HCT116 (cell line): Measurements from ENCODE around the gene NAGPA.

Experiments
- CEBPB ChIP-seq: IDR thresholded peaks from 2 replicates; pipeline ENCODE4 v1.6.1; 2012; ENCODE audit warnings: low read depth
- CTCF ChIP-seq, 3 experiments: fragments of 200-600 bp in 1 of 3; sonication (generic) in 1 of 3; IDR thresholded peaks in 2 of 3; conservative IDR thresholded peaks in 1 of 3; 2 replicates each; pipeline ENCODE4 v1.5.1; 2012 to 2017; ENCODE audit warnings: low read depth in 2 of 3, low read length in 2 of 3, antibody characterized with exemption in 1 of 3, borderline replicate concordance in 1 of 3, control low read depth in 1 of 3, mild to moderate bottlenecking in 1 of 3, mixed read lengths in 1 of 3, mixed run types in 1 of 3, moderate library complexity in 1 of 3; ENCODE audit not compliant: insufficient read depth in 1 of 3
- ELF1 ChIP-seq: IDR thresholded peaks from 2 replicates; pipeline ENCODE4 v1.6.1; 2012; ENCODE audit warnings: low read depth, borderline replicate concordance
- EZH2 ChIP-seq: fragments of 200-600 bp; sonication (generic); IDR thresholded peaks from 2 replicates; pipeline ENCODE4 v1.6.1; 2017; ENCODE audit warnings: antibody characterized with exemption, mixed run types
- FOSL1 ChIP-seq: IDR thresholded peaks from 2 replicates; pipeline ENCODE4 v1.6.1; 2012; ENCODE audit warnings: low read depth
- JUND ChIP-seq: IDR thresholded peaks from 2 replicates; pipeline ENCODE4 v1.6.1; 2012
- POLR2A ChIP-seq: IDR thresholded peaks from 2 replicates; pipeline ENCODE4 v1.7.0; 2011; ENCODE audit warnings: borderline replicate concordance; ENCODE audit not compliant: insufficient read depth, insufficient read length; ENCODE audit errors: extremely low read depth
- REST ChIP-seq: IDR thresholded peaks from 2 replicates; pipeline ENCODE4 v1.6.1; 2012; ENCODE audit warnings: low read depth
- SRF ChIP-seq: IDR thresholded peaks from 2 replicates; pipeline ENCODE4 v1.6.1; 2012; ENCODE audit warnings: low read depth
- TCF7L2 ChIP-seq: IDR thresholded peaks from 2 replicates; pipeline ENCODE4 v1.7.0; 2011; ENCODE audit warnings: borderline replicate concordance, inconsistent platforms; ENCODE audit not compliant: insufficient read depth, insufficient read length; ENCODE audit errors: extremely low read depth
- YY1 ChIP-seq: IDR thresholded peaks from 2 replicates; pipeline ENCODE4 v1.6.1; 2011; ENCODE audit warnings: low read length, low read depth, moderate library complexity, mild to moderate bottlenecking; ENCODE audit not compliant: insufficient replicate concordance; ENCODE audit errors: extremely low read depth

GRCh38 chr16:5001986-5002385 is 31.7 kb downstream of the NAGPA start:
- no peak for TF ChIP-seq CTCF (IDR thresholded peaks at IDR 0.05 in 2 of 3, conservative IDR thresholded peaks at IDR 0.05 in 1 of 3; ENCODE audit: borderline replicate concordance in 1 of 3, insufficient read depth in 1 of 3, low read depth in 2 of 3, low read length in 2 of 3)
- TF ChIP-seq SRF, result no peak
- TF ChIP-seq REST, result no peak
- TF ChIP-seq POLR2A, result no peak
- no peak for TF ChIP-seq CEBPB
- no peak for TF ChIP-seq EZH2
- TF ChIP-seq JUND, result no peak
- no peak for TF ChIP-seq ELF1
- no peak for TF ChIP-seq TCF7L2
- TF ChIP-seq YY1, result no peak
- TF ChIP-seq FOSL1, result no peak
